Activated T-helper 1 cell treated with anti-CD3 and anti-CD28 coated beads, Interleukin-12 subunit alpha, Interleukin-12 subunit beta, Interleukin-2, Interleukin-4 antibody, amounts not matched to agents 30 ng/mL and 10 ng/mL and 1 ng/mL, durations not matched to agents 14 hours and 24 hours and 36 hours (primary cell): ENCODE measurements around the gene ZNF507. TPM values are rescaled to one million over a fixed set of nuclear protein-coding genes. Genes with fewer than 3 reads are reported as not detected.

Experiments used
- total RNA-seq: library from RNA; stranded (reverse); gene quantifications from 2 replicates; pipeline ENCODE4 v1.2.3, GENCODE V29; 2022

ZNF507 gene
- total RNA-seq, 1 donor from 2014 or later = 32.4 TPM

Other genes with a start within 250 kb of the ZNF507 start
- 11.9 and 16.5 TPM in 2 replicates for gene DPY19L3, start 60.2 kb downstream of the ZNF507 start, total RNA-seq
- 203 TPM in 2 replicates for gene PDCD5, start 235.6 kb downstream of the ZNF507 start, total RNA-seq